Fibroblast of skin of right quadriceps (primary cell): ENCODE measurements around the gene ALDH1A2.

Source experiments
- DNase-seq: peaks from one replicate; pipeline ENCODE4 v3.0.0-alpha.2; 2013

The ALDH1A2 gene

DNA sequence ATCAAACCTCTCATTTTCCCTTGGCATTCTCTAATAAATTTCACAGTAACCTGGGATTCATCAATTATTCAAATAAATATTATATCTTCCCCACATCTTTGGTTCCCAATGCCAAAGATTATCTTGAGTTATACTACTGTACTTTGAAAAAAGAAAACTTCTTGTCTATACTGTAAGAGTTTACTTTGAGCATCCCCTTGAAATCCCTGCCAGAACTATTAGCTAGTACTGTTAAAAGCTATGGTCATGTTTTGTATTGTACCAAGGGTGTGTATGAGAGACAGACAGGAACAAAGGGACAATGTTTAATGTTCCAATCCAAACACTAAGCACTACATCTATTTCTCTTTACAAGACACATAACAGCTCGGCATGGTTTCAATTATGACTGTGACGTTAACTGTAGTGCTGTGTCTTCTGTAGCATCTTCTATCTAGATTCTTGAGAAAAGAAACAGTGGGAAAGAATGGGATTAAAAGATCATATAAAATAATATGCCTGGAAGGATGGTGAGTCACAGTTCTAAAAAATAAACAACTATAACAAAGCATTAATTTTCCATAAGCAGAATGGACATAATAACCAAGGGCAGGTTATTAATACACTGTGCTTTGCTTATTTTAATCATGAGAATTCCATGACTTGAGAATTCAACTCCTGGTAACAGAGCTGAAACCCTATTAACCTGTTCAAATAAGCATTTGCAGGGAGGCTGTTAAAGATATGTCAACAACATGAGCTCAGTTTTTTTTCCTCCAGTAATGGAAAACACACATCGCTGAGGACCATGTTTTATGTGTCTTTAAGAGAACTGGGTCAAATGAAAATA lies 71.1 kb downstream of the ALDH1A2 start:
- DNase-seq = peak; percentile 5

GRCh38 chr15:57993409-57994145 lies 71.9 kb downstream of the ALDH1A2 start:
- DNase-seq = no peak

DNA sequence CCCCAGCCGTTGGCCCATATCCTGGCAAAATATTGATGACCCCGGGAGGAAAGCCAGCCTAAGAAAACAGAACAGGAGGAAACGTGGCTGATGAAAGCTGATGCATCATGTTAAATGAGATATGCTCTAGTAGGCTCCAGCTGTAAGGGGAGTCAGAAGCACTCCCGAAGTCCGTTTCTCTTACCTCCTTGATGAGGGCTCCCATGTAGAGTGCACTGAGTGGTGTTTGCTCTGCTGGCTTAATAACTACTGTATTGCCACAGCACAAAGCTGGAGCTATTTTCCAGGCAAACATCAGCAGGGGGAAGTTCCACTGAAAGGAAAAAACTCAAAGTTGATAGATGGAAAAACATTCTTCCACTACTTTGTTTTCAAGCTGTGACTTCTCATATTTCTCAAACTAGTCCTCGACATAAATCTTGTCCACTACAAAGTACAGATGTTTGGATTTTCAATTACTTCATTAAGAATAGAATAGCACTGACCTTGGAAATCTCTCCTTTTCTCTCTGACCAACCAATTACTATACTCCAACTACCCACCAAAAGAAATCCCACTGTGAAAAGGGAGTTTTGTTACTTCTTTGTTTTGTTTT lies 72.7 kb downstream of the ALDH1A2 start:
- no peak for DNase-seq

GRCh38 chr15:57973534-57973933 lies 92.0 kb downstream of the ALDH1A2 start:
- DNase-seq = no peak

DNA sequence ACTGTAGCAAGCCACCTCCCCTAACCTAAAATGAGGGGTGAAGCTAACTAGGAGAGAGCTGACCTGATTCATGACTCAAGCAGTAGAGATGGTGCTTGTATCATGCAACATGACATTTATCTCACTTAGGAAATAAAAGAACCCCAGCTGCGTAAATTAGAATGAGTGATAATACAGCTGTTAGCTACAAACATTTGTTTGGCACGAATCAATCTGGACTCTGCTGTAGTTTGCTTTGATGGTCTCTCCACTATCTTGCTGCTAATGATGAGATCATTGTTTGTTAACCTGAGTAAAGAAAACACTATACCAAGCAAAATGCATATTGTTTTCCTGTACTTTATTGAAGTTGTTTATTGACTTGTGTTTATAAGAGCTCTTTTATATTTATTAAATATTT lies 92.6 kb downstream of the ALDH1A2 start:
- no peak for DNase-seq

DNA sequence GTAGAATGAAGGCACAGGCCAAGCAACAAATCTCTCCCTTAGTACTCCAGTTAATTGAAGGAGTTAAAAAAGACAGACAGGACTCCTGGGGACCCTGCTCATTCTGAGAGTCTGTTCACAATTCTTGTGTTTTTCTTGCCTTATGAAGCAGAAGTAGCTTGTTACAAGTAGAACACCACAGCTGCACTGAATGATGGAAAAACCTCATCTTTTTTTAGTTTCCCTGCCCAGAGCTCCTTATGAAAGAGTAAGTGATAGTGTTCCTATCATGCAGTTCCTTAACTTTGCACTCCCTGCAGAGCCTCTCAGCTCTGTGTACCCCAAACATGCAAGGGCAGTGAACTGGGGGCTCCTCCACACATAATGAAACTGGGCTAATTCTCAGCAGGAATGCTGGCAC lies 95.5 kb downstream of the ALDH1A2 start:
- no peak for DNase-seq

DNA sequence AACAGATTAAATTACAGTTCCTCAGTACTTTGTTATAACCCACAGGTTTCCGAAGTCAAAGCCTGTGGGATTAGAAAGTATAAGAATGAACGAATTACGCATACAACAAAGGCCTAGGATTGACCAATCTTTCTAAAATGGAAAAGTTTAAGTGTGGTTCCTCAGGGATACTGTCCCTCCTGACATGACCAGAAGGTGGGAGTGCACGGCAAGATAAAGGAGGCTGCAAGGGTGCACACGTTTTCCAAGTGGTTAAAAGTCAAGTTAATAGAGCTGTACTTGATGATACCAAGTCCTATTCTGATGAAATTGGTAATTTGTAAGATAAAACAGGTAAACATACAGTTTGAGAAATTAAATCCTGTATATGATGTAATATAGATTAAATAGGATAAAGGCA lies 96.2 kb downstream of the ALDH1A2 start:
- DNase-seq = peak; percentile 5

DNA sequence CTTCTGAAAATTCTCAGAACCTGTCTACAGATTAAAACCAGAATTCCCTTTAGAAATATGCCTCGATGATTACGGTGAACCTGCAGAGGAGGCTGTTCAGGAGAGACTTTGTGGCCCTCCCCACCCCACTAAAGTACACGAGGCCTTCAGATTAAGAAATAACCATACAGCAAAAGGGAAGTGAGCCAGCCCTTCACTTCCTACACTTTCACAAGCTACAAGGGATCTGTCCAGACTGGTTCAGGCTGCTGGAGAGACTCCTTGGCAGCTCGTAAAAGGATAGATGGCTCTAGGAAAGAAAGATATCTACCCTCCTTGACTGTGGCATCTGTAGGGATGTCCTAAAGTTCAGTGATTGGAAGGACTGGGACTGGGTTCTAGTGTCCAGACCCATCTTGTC lies 102.6 kb downstream of the ALDH1A2 start:
- no peak for DNase-seq

DNA sequence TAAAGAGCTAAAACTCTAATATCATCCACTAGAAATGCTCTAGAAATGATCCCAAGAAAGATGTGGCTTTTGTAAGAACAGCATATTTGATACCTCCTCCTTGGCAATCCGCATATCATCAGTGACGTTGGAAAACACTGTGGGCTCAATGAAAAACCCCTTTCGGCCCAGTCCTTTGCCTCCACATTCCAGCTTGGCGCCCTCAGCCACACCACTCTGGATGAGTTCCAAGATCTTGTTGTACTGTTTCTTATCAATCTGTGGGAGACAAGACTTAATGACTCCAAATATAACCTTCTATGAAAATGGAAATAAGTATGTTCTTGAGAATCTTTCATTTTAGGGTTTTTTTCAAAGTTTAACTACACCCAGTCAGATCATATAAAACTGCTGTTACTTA lies 103.6 kb downstream of the ALDH1A2 start:
- no peak for DNase-seq

- DNase-seq = no peak
These were observed 108.4 kb downstream of the ALDH1A2 start for GRCh38 chr15:57957113-57957512.

DNA sequence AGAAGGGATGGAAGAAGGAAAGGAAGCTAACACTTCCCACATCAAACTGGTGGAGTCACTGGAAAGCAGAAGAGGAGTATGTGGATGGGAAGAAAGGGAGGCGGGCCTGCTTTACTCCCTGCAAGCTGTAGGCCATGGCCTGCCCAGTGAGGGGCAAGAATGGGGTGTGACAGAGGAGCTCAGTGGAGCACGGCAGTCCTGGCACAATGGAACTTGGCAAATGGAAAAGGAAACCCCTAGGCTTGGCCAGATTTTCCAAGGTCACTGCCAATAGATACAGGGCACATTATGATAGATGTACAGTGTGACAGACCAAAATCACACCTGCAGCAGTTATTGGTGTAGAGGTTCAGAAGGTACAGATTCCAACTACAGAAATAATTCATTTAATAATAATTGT lies 111.6 kb downstream of the ALDH1A2 start:
- no peak for DNase-seq

DNA sequence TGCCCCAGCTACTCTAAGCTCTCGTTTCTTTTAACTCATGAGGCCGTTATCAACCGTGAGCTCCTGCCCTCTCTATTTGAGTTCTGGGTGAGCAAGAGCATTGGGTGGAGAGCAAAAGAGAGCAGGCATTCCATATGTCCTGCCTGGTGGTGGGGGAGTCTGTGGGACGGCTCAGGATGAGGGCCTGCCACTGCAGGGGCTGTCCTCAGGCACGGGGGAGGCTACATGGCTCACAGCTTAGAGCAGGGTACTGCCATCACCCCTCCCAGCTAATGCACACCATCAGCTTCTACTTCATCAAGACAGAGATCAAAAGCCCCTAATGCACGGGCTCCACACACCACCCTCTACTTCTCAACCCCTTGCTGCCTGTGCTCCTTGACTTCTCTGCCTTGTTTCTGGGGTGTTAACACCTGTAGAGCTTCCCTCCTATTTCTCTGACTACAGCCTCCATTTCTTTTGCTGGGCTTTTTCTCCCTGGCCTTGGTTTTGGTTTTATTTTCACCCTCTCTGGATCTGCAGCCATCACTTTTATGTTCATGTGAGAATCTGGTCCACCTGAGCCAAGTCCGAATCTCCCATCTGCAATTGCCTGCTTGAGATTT lies 114.1 kb downstream of the ALDH1A2 start:
- DNase-seq = no peak

DNA sequence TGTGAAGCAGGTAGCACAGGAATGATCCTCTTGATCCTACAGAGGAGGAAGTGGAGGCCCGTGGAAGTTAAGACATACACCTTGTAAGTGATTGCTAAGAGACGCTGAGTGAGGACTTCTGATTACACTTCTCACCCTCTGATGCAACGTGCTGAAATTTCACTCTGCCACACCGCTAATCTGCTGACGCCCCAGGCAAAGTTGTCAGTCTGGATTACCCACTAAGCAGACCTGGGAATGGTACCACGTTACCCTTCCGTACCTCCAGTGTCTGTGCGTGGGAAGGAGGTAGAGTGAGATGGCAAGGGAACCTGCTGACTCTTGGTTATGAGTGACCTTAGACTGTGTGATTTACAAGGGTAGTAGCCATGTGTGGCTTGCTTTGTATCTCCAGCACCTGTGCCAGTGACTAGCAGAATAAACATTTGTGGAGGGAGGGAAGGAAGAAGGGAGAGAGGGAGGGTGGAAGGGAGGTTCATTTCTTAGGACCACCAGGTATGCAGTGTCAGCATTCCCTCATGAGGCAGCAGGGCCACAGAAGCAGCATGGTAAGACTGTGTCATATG lies 115.0 kb downstream of the ALDH1A2 start:
- no peak for DNase-seq

- no peak for DNase-seq
These were observed 116.1 kb downstream of the ALDH1A2 start for GRCh38 chr15:57949374-57949943.

DNA sequence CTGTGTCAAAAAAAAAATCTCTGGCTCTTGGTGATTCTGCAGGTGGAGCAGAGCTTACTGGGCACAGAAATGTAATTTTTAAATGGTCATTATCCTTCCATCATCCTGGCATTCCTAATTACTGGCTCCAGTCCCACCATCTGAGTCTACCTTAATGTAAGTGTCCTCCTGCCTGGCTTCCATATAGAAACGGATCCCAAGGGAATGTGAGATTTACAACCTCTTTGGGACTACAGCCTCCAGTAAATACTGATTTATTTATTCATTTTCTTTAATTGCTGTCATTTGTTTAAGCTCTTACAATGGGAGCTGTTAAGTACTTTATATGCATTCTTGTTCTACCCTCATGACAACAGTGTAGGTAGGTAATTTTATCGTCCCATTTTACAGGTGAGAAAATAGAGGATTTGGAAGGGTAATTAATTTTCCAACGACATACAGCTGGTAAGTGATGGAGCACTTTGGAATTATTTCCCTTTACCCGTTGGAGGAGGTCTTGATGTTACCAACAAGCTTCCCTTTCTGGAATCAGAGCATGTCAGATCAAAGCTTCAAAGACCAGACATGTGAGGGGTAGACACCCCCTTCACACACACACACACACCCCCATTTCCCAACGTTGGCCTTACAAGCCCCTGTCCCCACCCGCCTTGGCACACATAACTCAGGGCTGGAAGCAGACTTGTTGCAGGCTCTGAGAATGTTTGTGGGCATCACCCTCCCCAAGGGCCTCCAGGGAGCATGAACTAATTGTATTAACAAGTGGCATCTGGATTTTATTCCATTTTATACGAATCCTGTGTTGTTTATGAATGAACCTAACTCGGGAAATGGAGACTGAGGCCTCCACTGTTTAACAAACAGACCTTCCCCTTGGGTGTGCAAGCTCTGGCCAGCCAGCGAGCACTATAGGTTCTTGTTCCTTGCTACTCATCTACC lies 116.9 kb downstream of the ALDH1A2 start:
- DNase-seq = no peak

GRCh38 chr15:57947781-57948180 lies 117.7 kb downstream of the ALDH1A2 start:
- DNase-seq = no peak

GRCh38 chr15:57947282-57947681 lies 118.2 kb downstream of the ALDH1A2 start:
- no peak for DNase-seq

- no peak for DNase-seq
These were observed 118.9 kb downstream of the ALDH1A2 start for GRCh38 chr15:57946491-57947048.

DNA sequence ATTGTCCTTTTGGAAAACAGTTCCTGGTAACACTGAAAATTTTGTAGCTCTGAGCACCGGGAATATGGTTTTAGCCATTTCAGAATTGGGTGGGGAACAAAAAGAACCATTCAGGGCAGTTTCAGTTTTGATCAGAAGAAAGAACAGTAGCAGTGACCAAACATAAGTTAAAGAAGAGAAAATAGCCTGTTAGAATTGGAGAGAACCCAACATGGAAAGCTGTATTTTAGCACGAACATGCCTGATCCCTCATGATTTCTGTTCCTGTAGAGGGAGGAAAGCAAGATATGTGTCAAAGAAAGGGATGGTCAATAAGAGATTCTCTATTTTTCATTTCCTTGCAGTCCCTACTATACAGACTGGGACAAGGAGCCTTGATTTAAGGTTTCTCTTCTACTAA lies 119.9 kb downstream of the ALDH1A2 start:
- no peak for DNase-seq

- no peak for DNase-seq
These were observed 121.6 kb downstream of the ALDH1A2 start for GRCh38 chr15:57943754-57944420.

DNA sequence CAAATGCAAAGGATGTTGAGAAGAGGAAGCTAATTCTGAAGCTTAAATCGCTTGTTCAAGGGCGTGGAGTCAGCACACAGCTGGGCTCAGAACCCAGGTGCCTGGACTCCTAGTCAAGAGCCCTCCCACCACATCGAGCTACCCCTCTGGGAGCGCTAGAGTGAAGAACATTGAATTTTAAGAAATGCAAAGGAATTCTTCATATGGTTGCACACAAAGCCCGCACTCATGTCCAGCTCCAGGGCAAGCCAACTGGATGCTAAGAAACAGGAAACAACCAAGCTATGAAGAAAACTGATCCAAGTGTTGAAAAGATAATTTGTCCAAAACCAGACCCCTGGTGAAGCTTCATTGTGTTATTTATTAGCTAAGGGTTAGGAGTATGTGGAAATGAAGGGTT lies 122.3 kb downstream of the ALDH1A2 start:
- DNase-seq = no peak
